ENCODE results near the gene MORC1.
A peak's percentile ranks its signal among the peaks of the same experiment; 100 is the strongest.

Gene MORC1

DNA sequence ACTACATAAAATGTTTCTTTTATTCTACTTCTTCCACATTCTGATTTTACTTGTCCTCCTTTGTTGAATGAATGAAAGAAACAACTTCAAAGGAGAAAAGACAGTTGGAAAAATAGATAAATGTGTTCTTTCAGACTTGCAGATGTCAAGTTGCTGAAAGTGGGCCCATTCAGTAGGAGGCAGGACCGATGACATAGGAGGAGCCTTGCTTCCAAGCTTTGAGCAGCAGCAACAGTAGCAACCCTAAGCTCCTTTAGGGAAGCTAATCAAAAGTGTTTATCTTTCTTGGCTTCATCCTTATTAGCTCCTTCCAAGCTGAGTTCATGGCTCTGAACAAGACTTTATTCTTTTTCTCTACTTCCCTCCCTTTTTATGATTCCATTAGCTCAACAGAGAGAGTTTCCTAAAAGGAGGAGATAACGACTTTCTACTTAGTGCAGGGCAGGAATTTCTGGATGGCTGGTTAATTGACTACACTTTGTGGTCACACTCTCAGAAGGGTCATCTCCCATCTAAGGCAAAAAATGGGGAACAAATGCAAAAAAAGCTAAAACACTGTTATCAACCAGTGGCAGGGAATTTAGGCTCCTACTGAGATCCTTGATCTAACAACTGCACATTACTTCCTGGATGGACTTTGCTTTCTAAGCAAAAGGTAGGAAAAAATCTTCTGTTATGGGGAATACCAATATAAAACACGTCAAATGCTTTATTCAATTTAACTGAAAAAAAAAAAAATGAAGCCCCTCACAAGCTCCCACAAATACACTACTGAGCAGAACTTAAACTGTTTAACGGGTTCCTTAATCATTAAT, 4.8 kb downstream of the MORC1 start:
- no peaks in the 10 kb centered on the region for H4K20me1 ChIP-seq (ENCODE audit: insufficient read depth, low read length, poor library complexity, severe bottlenecking)
- no peaks in the 10 kb centered on the region for H3K9me2 ChIP-seq (replicated peaks; ENCODE audit: low read depth, low read length)
- H3K9me3 ChIP-seq (ENCODE audit: insufficient read depth, low read depth, low read length), result no peaks in the 10 kb centered on the region
- H3F3A ChIP-seq (ENCODE audit: low read depth), result no peaks in the 10 kb centered on the region
- H3K9ac ChIP-seq (ENCODE audit: low read depth, low read length, poor library complexity, severe bottlenecking), result no peak overlapping the region
- H2AFZ ChIP-seq (ENCODE audit: low read length), result no peak overlapping the region
- no peak for TF ChIP-seq EZH2phosphoT487 (IDR thresholded peaks at IDR 0.05; ENCODE audit: borderline replicate concordance)
- TF ChIP-seq, protein P1, sequence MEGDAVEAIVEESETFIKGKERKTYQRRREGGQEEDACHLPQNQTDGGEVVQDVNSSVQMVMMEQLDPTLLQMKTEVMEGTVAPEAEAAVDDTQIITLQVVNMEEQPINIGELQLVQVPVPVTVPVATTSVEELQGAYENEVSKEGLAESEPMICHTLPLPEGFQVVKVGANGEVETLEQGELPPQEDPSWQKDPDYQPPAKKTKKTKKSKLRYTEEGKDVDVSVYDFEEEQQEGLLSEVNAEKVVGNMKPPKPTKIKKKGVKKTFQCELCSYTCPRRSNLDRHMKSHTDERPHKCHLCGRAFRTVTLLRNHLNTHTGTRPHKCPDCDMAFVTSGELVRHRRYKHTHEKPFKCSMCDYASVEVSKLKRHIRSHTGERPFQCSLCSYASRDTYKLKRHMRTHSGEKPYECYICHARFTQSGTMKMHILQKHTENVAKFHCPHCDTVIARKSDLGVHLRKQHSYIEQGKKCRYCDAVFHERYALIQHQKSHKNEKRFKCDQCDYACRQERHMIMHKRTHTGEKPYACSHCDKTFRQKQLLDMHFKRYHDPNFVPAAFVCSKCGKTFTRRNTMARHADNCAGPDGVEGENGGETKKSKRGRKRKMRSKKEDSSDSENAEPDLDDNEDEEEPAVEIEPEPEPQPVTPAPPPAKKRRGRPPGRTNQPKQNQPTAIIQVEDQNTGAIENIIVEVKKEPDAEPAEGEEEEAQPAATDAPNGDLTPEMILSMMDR (conservative IDR thresholded peaks at IDR 0.05; ENCODE audit: low read length), result no peak
- no peaks in the 10 kb centered on the region for H3K4me1 ChIP-seq (ENCODE audit: insufficient read depth, low read length, poor library complexity, severe bottlenecking)
- no peak overlapping the region for H3K4me2 ChIP-seq (ENCODE audit: low read depth, low read length, poor library complexity, severe bottlenecking)
- no peaks in the 10 kb centered on the region for H3K79me2 ChIP-seq (ENCODE audit: insufficient read depth, low read length)
- no peak overlapping the region for H3K4me3 ChIP-seq (ENCODE audit: low read length, poor library complexity, severe bottlenecking)
- H3K27me3 ChIP-seq (ENCODE audit: insufficient read depth, low read length, poor library complexity, severe bottlenecking), result no peaks in the 10 kb centered on the region
- no peaks in the 10 kb centered on the region for H3K36me3 ChIP-seq (ENCODE audit: insufficient read depth, low read length)

- Histone ChIP-seq H3F3A (ENCODE audit: low read depth) (no peaks in the 10 kb centered on the region), H3K36me3 (ENCODE audit: insufficient read depth, low read length) (no peaks in the 10 kb centered on the region), H3K4me1 (ENCODE audit: insufficient read depth, low read length, poor library complexity, severe bottlenecking) (no peaks in the 10 kb centered on the region), H3K79me2 (ENCODE audit: insufficient read depth, low read length) (no peaks in the 10 kb centered on the region), H4K20me1 (ENCODE audit: insufficient read depth, low read length, poor library complexity, severe bottlenecking) (no peaks in the 10 kb centered on the region), H3K4me3 (ENCODE audit: low read length, poor library complexity, severe bottlenecking) (no peak overlapping the region), H2AFZ (ENCODE audit: low read length) (no peak overlapping the region), H3K4me2 (ENCODE audit: low read depth, low read length, poor library complexity, severe bottlenecking) (no peak overlapping the region), H3K9ac (ENCODE audit: low read depth, low read length, poor library complexity, severe bottlenecking) (no peak overlapping the region), H3K27me3 (ENCODE audit: insufficient read depth, low read length, poor library complexity, severe bottlenecking) (no peaks in the 10 kb centered on the region), H3K9me3 (ENCODE audit: insufficient read depth, low read depth, low read length) (no peaks in the 10 kb centered on the region), H3K9me2 (replicated peaks; ENCODE audit: low read depth, low read length) (no peaks in the 10 kb centered on the region)
- TF ChIP-seq, protein P1 (conservative IDR thresholded peaks at IDR 0.05; ENCODE audit: low read length), result no peak
- no peak for TF ChIP-seq EZH2phosphoT487 (IDR thresholded peaks at IDR 0.05; ENCODE audit: borderline replicate concordance)
These were observed 8.4 kb downstream of the MORC1 start for GRCh38 chr3:109109574-109109973.

DNA sequence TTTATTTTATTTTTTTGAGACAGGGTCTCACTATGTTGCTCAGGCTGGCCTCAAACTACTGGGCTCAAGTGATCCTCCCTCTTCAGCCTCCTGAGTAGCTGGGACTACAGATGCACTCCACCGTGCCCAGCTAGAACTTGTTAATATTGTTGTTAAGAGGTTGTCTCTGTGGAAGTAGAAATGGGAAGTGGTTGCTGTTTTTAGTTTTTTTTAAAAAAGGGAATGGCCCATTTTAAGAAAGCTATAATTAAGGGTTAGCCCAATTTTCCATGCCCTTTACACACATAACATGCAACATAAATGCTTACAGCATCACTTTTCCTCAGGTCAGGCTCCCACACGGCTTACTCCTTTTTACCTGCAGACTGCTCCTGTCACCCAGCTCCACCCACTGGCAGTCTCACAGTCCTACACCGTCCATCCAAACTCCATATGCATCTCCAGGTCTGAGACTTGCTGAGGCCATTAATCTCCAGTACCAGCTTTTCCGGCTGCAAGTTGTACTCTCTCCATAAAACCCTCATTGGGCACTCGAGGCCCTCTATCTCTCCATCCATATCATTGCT, 19.8 kb downstream of the MORC1 start:
- H2AFZ ChIP-seq (ENCODE audit: low read length), result no peak overlapping the region
- no peaks in the 10 kb centered on the region for H3K79me2 ChIP-seq (ENCODE audit: insufficient read depth, low read length)
- no peaks in the 10 kb centered on the region for H3K27me3 ChIP-seq (ENCODE audit: insufficient read depth, low read length, poor library complexity, severe bottlenecking)

More for the DNA sequence above, 19.8 kb downstream of the MORC1 start:
- Histone ChIP-seq H3K9ac (ENCODE audit: low read depth, low read length, poor library complexity, severe bottlenecking) (no peak overlapping the region), H3K4me2 (ENCODE audit: low read depth, low read length, poor library complexity, severe bottlenecking) (no peak overlapping the region), H3K36me3 (ENCODE audit: insufficient read depth, low read length) (no peaks in the 10 kb centered on the region), H3K9me3 (ENCODE audit: insufficient read depth, low read depth, low read length) (no peaks in the 10 kb centered on the region), H3K4me3 (ENCODE audit: low read length, poor library complexity, severe bottlenecking) (no peak overlapping the region), H3F3A (ENCODE audit: low read depth) (no peaks in the 10 kb centered on the region), H3K9me2 (replicated peaks; ENCODE audit: low read depth, low read length) (no peaks in the 10 kb centered on the region), H4K20me1 (ENCODE audit: insufficient read depth, low read length, poor library complexity, severe bottlenecking) (no peaks in the 10 kb centered on the region), H3K4me1 (ENCODE audit: insufficient read depth, low read length, poor library complexity, severe bottlenecking) (peaks cover 6% of the 10 kb centered on the region)
- TF ChIP-seq EZH2phosphoT487 (IDR thresholded peaks at IDR 0.05; ENCODE audit: borderline replicate concordance), result no peak
- TF ChIP-seq, protein P1 (conservative IDR thresholded peaks at IDR 0.05; ENCODE audit: low read length), result peak; percentile 60
